GM23248 (cell line): ENCODE measurements around the gene RITA1. TPM values are rescaled to one million over a fixed set of nuclear protein-coding genes. Genes with fewer than 3 reads are reported as not detected.

Source experiments
- DNase-seq: peaks from one replicate; pipeline ENCODE4 v3.0.0-alpha.2; 2015
- H2AFZ ChIP-seq: fragments of 200-600 bp; sonication (generic); 2 replicates; pipeline ENCODE4 v1.6.1; 2016; ENCODE audit warnings: antibody characterized with exemption
- H3F3A ChIP-seq: fragments of 200-600 bp; sonication (generic); 2 replicates; pipeline ENCODE4 v1.6.1; 2016; ENCODE audit warnings: mild to moderate bottlenecking, antibody characterized with exemption, mixed run types; ENCODE audit not compliant: insufficient read depth
- H3K27ac ChIP-seq: fragments of 200-600 bp; sonication (generic); 2 replicates; pipeline ENCODE4 v1.5.1; 2016; ENCODE audit warnings: mild to moderate bottlenecking
- H3K27me3 ChIP-seq: fragments of 200-600 bp; sonication (generic); replicated peaks from 2 replicates; pipeline ENCODE4 v1.6.1; 2016; ENCODE audit warnings: mild to moderate bottlenecking; ENCODE audit not compliant: insufficient read depth
- H3K36me3 ChIP-seq: fragments of 200-600 bp; sonication (generic); 2 replicates; pipeline ENCODE4 v1.6.1; 2016; ENCODE audit warnings: low read depth, mild to moderate bottlenecking
- H3K4me1 ChIP-seq: fragments of 200-600 bp; sonication (generic); 2 replicates; pipeline ENCODE4 v1.6.1; 2016; ENCODE audit warnings: mild to moderate bottlenecking; ENCODE audit not compliant: insufficient read depth
- H3K4me2 ChIP-seq: fragments of 200-600 bp; sonication (generic); one replicate; pipeline ENCODE4 v1.6.1; 2016; ENCODE audit warnings: mild to moderate bottlenecking; ENCODE audit not compliant: unreplicated experiment
- H3K4me3 ChIP-seq: fragments of 200-600 bp; sonication (generic); 2 replicates; pipeline ENCODE4 v1.5.1; 2016; ENCODE audit warnings: mild to moderate bottlenecking
- H3K79me2 ChIP-seq: fragments of 200-600 bp; sonication (generic); 2 replicates; pipeline ENCODE4 v1.6.1; 2016; ENCODE audit warnings: mild to moderate bottlenecking; ENCODE audit not compliant: insufficient read depth
- H3K9ac ChIP-seq: fragments of 200-600 bp; sonication (generic); 2 replicates; pipeline ENCODE4 v1.6.1; 2016; ENCODE audit warnings: mild to moderate bottlenecking
- H3K9me2 ChIP-seq: fragments of 200-600 bp; sonication (generic); 2 replicates; pipeline ENCODE4 v1.6.1; 2016; ENCODE audit warnings: mixed run types, mild to moderate bottlenecking, moderate library complexity; ENCODE audit not compliant: insufficient read depth
- H3K9me3 ChIP-seq: fragments of 200-600 bp; sonication (generic); one replicate; pipeline ENCODE4 v1.6.1; 2017; ENCODE audit warnings: low read depth
- H4K20me1 ChIP-seq: fragments of 200-600 bp; sonication (generic); 2 replicates; pipeline ENCODE4 v1.6.0; 2016; ENCODE audit not compliant: insufficient read depth
- EZH2 ChIP-seq: fragments of 200-600 bp; sonication (generic); IDR thresholded peaks from 2 replicates; pipeline ENCODE4 v1.6.1; 2018; ENCODE audit warnings: antibody characterized with exemption, mild to moderate bottlenecking; ENCODE audit not compliant: insufficient read depth, poor library complexity, severe bottlenecking
- EZH2phosphoT487 ChIP-seq: fragments of 200-600 bp; sonication (generic); IDR thresholded peaks from 2 replicates; pipeline ENCODE4 v1.6.1; 2018; ENCODE audit warnings: antibody characterized with exemption, moderate library complexity, mild to moderate bottlenecking, low read depth; ENCODE audit not compliant: insufficient read depth
- WGBS, 2 experiments: methylation state at CpG; one replicate each; pipeline ENCODE4 v1.1.6; 2015 to 2017; ENCODE audit warnings: low lambda C conversion rate in 2 of 2, low coverage in 1 of 2; ENCODE audit errors: missing lambda C conversion rate in 2 of 2; 5-methylcytosine and 5-hydroxymethylcytosine counted together
- in situ Hi-C: fragments of 300-500 bp; cut with MboI; formaldehyde crosslinking; loops from 2 replicates; pipeline ENCODE4 v1.15.0; 2020
- polyA plus RNA-seq: library from polyadenylated mRNA; unstranded; fragments of >200 nt; fragmentation: Nextera tagmentation; extraction: Ambion mirVana; gene quantifications from 2 replicates; pipeline ENCODE4 v1.2.1, GENCODE V29; 2016
- total RNA-seq: library from RNA; depleted of rRNA; stranded (reverse); fragments of >200 nt; shearing (Covaris generic); gene quantifications from 2 replicates; pipeline ENCODE4 v1.2.3, GENCODE V29; 2014

RITA1 gene
- total and polyA plus RNA-seq, 2 experiments from 2014 or later, result 15.6 to 19.2 TPM

- TF ChIP-seq EZH2 (no peak), EZH2phosphoT487 (no peak)
- Histone ChIP-seq H3K9me3 (no peaks in the 10 kb centered on the region), H3K36me3 (peaks cover 6% of the 10 kb centered on the region; the same call in 1 of the 2 replicates), H2AFZ (no peak overlapping the region), H3K4me3 (no peak overlapping the region), H3F3A (no peaks in the 10 kb centered on the region), H3K79me2 (peaks cover 55% of the 10 kb centered on the region), H3K9me2 (no peaks in the 10 kb centered on the region), H3K27me3 (no peaks in the 10 kb centered on the region), H3K9ac (peak overlapping the region; percentile 97; the same call in 1 of the 2 replicates), H4K20me1 (no peaks in the 10 kb centered on the region), H3K27ac (no peak overlapping the region), H3K4me1 (peaks cover 3% of the 10 kb centered on the region; the same call in 1 of the 2 replicates), H3K4me2 (no peak overlapping the region)
- in situ Hi-C loops, result no loop called here
- no peak for DNase-seq
- 94% methylated on average over 11 of the region's 11 CpGs for WGBS, 2 experiments
These were observed 2.4 kb upstream of the RITA1 start for GRCh38 chr12:113183030-113183589.

- Histone ChIP-seq H2AFZ (peak overlapping the region; percentile 84), H3K27ac (peak overlapping the region; percentile 93), H3K9ac (peak overlapping the region; percentile 97), H3K9me2 (no peaks in the 10 kb centered on the region), H4K20me1 (no peaks in the 10 kb centered on the region), H3K9me3 (no peaks in the 10 kb centered on the region), H3K27me3 (no peaks in the 10 kb centered on the region), H3K4me2 (peak overlapping the region; percentile 90), H3K4me3 (peak overlapping the region; percentile 81), H3K79me2 (peaks cover 60% of the 10 kb centered on the region), H3F3A (no peaks in the 10 kb centered on the region), H3K4me1 (peaks cover 3% of the 10 kb centered on the region; the same call in 1 of the 2 replicates), H3K36me3 (no peaks in the 10 kb centered on the region)
- WGBS, 2 experiments, result 17 to 18% methylated on average over 26 of the region's 26 CpGs
- no peak for TF ChIP-seq EZH2
- TF ChIP-seq EZH2phosphoT487, result no peak
- DNase-seq, result no peak
- in situ Hi-C loops, result no loop called here
These were observed 1.2 kb upstream of the RITA1 start for GRCh38 chr12:113184098-113184899.

- WGBS, 2 experiments, result 1 to 2% methylated on average over 19 to 20 of the region's 20 CpGs
- Histone ChIP-seq H3K36me3 (no peaks in the 10 kb centered on the region), H3K9me3 (no peaks in the 10 kb centered on the region), H3F3A (no peaks in the 10 kb centered on the region), H3K4me3 (peak overlapping the region; percentile 81), H3K9ac (peak overlapping the region; percentile 97), H3K9me2 (no peaks in the 10 kb centered on the region), H2AFZ (peak overlapping the region; percentile 84), H3K79me2 (peaks cover 60% of the 10 kb centered on the region), H3K4me2 (peak overlapping the region; percentile 90), H3K27me3 (no peaks in the 10 kb centered on the region), H3K27ac (peak overlapping the region; percentile 93), H3K4me1 (peaks cover 3% of the 10 kb centered on the region; the same call in 1 of the 2 replicates), H4K20me1 (no peaks in the 10 kb centered on the region)
- no peak for TF ChIP-seq EZH2phosphoT487
- TF ChIP-seq EZH2, result no peak
- in situ Hi-C loops, result no loop called here
- peak; percentile 98 for DNase-seq
These were observed 681 bp upstream of the RITA1 start for GRCh38 chr12:113184900-113185179.

GRCh38 chr12:113186033-113186365, 478 bp downstream of the RITA1 start:
- Histone ChIP-seq H2AFZ (peak overlapping the region; percentile 84), H3K4me1 (peaks cover 3% of the 10 kb centered on the region; the same call in 1 of the 2 replicates), H3K36me3 (no peaks in the 10 kb centered on the region), H3K4me2 (peak overlapping the region; percentile 90), H3F3A (no peaks in the 10 kb centered on the region), H3K27me3 (no peaks in the 10 kb centered on the region), H4K20me1 (no peaks in the 10 kb centered on the region), H3K79me2 (peaks cover 52% of the 10 kb centered on the region), H3K9me3 (no peaks in the 10 kb centered on the region), H3K9me2 (no peaks in the 10 kb centered on the region), H3K4me3 (peak overlapping the region; percentile 81), H3K27ac (peak overlapping the region; percentile 93), H3K9ac (peak overlapping the region; percentile 97)
- DNase-seq, result peak; percentile 43
- 3% methylated on average over 11 of the region's 11 CpGs for WGBS, 2 experiments
- in situ Hi-C loops, result no loop called here
- TF ChIP-seq EZH2phosphoT487 (no peak), EZH2 (no peak)
